Measurements from ENCODE around the gene MAB21L2. TPM values are rescaled to one million over a fixed set of nuclear protein-coding genes. Genes with fewer than 3 reads are reported as not detected.

Gene MAB21L2
- total RNA-seq, 1 experiment from 2014 or later: not detected

GRCh38 chr4:150593996-150594395 is 12.0 kb downstream of the MAB21L2 start:
- H3K27ac Mint-ChIP-seq: no peak overlapping the region
- TF ChIP-seq CTCF (conservative IDR thresholded peaks at IDR 0.05): no peak
- H3K4me3 Mint-ChIP-seq: no peak overlapping the region

More at GRCh38 chr4:150593996-150594395, 12.0 kb downstream of the MAB21L2 start:
- no peak overlapping the region for H3K23ac ChIP-seq (ENCODE audit: insufficient read length, low read depth, low read length)
- no peak overlapping the region for H2BK12ac ChIP-seq (ENCODE audit: insufficient read length, low read depth, low read length)
- H3K9me3 ChIP-seq (ENCODE audit: control insufficient read depth, low read depth, low read length): no peaks in the 10 kb centered on the region
- H3T11ph ChIP-seq (ENCODE audit: low read length): no peak overlapping the region
- H3K79me1 ChIP-seq (ENCODE audit: insufficient read depth, low read depth, low read length, poor library complexity, severe bottlenecking): no peaks in the 10 kb centered on the region
- H2BK15ac ChIP-seq (ENCODE audit: low read depth, low read length): no peak overlapping the region
- H3K9ac ChIP-seq (ENCODE audit: extremely low read depth, insufficient read length, low read length): no peak overlapping the region
- no peak overlapping the region for H3K56ac ChIP-seq (ENCODE audit: insufficient read length, low read depth, low read length)
- WGBS (ENCODE audit: extremely low coverage, insufficient read length, low lambda C conversion rate): no CpG with 5 or more reads among the region's 1 CpG
- H4K91ac ChIP-seq (ENCODE audit: insufficient read length, low read depth, low read length): no peak overlapping the region
- no peak overlapping the region for H2BK5ac ChIP-seq (ENCODE audit: insufficient read length, low read length)
- H3K27me3 Mint-ChIP-seq (ENCODE audit: low read depth): no peaks in the 10 kb centered on the region; the same call in 1 of the 2 replicates
- DNase-seq: no peak
- peaks cover 0 to 4% (median 0%) of the 10 kb centered on the region in 3 experiments; a peak in 1 of 7 replicates for H3K36me3 Mint-ChIP-seq (ENCODE audit: insufficient read depth in 1 of 3, low read depth in 3 of 3)
- H4K5ac ChIP-seq (ENCODE audit: insufficient read length, low read depth, low read length): no peak overlapping the region
- peaks cover 17 to 20% of the 10 kb centered on the region in 2 experiments for H3K4me1 Mint-ChIP-seq
- H2BK120ac ChIP-seq (ENCODE audit: low read depth, low read length, poor library complexity, severe bottlenecking): no peak overlapping the region
- H3K14ac ChIP-seq (ENCODE audit: insufficient read depth, low read length): no peak overlapping the region
- peaks cover 7% of the 10 kb centered on the region for H3K4me1 ChIP-seq (ENCODE audit: insufficient read depth, low read length)
- no peak overlapping the region for H2AK5ac ChIP-seq (ENCODE audit: insufficient read length, low read length)
- H3K9me3 Mint-ChIP-seq: no peaks in the 10 kb centered on the region
- no peak overlapping the region for H3K27ac ChIP-seq (ENCODE audit: insufficient read length, low read depth, low read length)
- H2BK20ac ChIP-seq (ENCODE audit: low read depth, low read length, poor library complexity, severe bottlenecking): no peak overlapping the region
- no peaks in the 10 kb centered on the region for H3K79me2 ChIP-seq (ENCODE audit: insufficient read depth, low read length)
- H3K4me2 ChIP-seq (ENCODE audit: insufficient read depth, insufficient read length, low read length): no peak overlapping the region
- no peak overlapping the region for H2AFZ ChIP-seq (ENCODE audit: low read length)
- H4K20me1 ChIP-seq (ENCODE audit: control insufficient read depth, insufficient read depth, insufficient read length): no peaks in the 10 kb centered on the region
- no peak overlapping the region for H3K4ac ChIP-seq (ENCODE audit: low read depth, low read length)
- no peak overlapping the region for H4K8ac ChIP-seq (replicated peaks; ENCODE audit: insufficient read length, low read depth, low read length)
- H3K23me2 ChIP-seq (ENCODE audit: insufficient read length, low read depth, low read length, poor library complexity, severe bottlenecking): no peaks in the 10 kb centered on the region
- no peak overlapping the region for H3K18ac ChIP-seq (ENCODE audit: insufficient read length, low read depth, low read length)
- H3K27me3 ChIP-seq (ENCODE audit: insufficient read depth, low read length): no peaks in the 10 kb centered on the region

Measured in H9 (cell line).